Gastroesophageal sphincter (tissue), 3 donors: ENCODE results near the gene CCDC187.

Experiments
- CTCF ChIP-seq, 4 experiments: fragments of 200-600 bp in 2 of 4; fragments of 450-650 bp in 2 of 4; sonication (generic) in 1 of 4; IDR thresholded peaks; one replicate each; pipeline ENCODE4 v1.5.1; 2017 to 2019; ENCODE audit warnings: antibody characterized with exemption in 4 of 4, mild to moderate bottlenecking in 2 of 4, moderate library complexity in 2 of 4
- POLR2A ChIP-seq, 2 donors: fragments of 450-650 bp; IDR thresholded peaks; one replicate each; pipeline ENCODE4 v1.6.1; 2017; ENCODE audit warnings: antibody characterized with exemption in 2 of 2, mild to moderate bottlenecking in 2 of 2, moderate library complexity in 1 of 2
- POLR2AphosphoS5 ChIP-seq: sonication (generic); formaldehyde crosslinking; IDR thresholded peaks from one replicate; pipeline ENCODE4 v1.6.1; 2017; ENCODE audit warnings: antibody characterized with exemption

DNA sequence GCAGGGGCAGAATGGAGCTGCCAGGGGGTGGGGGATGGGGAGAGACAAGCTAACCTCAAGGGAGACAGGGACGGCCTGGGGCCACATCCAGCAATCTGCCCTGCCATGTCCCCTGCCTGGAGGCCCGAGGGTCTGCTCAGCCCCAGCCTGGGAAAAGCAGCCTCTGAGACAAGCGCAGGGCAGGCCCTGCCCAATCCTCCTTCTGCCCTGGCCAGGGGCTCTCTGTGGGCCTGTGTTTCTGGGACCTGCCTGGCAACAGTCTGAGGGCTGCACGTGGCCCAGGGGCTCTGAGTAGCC is 44.4 kb downstream of the CCDC187 start:
- TF ChIP-seq CTCF (IDR thresholded peaks at IDR 0.05) (no peak), POLR2AphosphoS5 (no peak), POLR2A (IDR thresholded peaks at IDR 0.05) (no peak)
